ENCODE data around the gene SLC13A1.
"Not testable (repeated sequence)": the region's sequence is repeated elsewhere in the genome, so short reads cannot be mapped to it uniquely, and the experiment has no call there.

SLC13A1 gene

DNA sequence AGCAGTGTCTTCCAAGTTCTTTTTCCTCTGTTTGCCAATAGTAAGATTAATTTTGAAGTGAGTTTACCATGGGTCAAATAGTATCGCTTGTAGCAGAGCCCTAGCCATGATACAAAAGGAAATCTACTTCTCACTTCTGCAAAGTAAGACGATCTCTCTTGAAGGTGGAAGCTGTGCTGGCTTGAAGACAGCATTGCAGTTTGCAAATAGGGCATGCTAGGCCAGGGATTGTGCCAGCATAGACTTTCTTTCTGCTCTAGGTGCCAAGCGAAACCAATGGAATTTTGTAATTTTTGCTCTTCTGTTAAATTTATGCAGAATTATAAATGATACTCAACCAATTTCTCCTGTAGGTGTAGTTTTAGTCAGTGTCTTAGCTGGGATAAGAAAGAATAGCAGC lies 74.5 kb downstream of the SLC13A1 start:
- DNase-seq = no peak

DNA sequence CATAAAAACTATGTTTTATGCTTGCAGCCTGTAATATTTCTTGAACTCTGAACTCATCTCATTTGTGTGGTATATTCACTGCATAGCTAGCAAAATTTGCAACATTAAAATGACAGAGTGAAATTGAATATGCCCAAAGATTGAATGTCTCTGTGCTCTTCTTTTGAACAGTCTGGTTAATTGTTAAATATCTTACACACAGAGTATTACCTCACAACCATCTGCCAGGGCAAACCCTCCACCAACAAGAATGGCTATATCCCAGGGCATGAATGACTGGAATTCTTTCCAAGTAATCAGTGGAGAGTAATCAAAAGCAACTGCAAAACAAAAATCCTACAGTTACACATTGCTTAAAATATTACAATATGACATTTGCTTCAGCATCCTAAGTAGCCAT lies 76.9 kb downstream of the SLC13A1 start:
- no peak for DNase-seq

- no peak for DNase-seq
Measured at GRCh38 chr7:123120286-123120685, 79.5 kb downstream of the SLC13A1 start.

- no peak for DNase-seq
Measured at GRCh38 chr7:123115331-123115730, 84.4 kb downstream of the SLC13A1 start.

DNA sequence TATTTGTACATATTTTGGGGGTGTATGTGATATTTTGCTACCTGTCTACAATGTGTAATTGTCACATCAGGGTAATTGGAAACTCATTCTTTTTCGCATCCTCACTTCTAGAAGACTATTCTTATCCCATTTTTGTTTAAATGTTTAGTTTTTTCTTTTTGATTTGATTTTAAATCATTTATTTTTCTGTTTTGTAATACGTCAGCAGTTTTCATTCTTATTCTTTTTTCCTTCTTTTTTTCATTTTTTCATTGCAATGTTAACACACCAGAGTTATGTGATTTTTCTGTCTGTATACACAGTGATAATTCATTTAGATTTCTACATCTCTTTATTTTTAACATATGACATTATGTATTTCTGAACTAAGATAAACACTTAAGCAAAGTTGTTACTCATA lies 85.5 kb downstream of the SLC13A1 start:
- no peak for DNase-seq

DNA sequence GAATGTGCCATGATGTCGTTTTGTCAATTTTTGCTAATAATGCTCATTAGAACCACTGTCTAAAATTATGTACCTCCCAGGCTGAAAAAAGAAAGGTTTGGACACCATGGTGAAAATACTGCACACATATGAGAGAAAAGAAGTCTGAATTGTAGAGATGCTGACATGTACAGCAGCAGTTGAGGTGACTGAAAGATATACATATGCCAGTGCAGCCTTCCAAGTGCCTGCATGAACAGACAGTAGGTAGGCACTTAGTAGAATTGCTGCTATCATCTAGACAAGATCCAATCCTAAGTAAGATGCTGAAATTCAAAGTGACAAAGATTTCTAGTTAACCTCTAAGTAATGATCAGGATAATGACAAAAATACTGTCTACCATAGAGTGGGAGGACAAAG lies 86.9 kb downstream of the SLC13A1 start:
- no peak for DNase-seq

DNA sequence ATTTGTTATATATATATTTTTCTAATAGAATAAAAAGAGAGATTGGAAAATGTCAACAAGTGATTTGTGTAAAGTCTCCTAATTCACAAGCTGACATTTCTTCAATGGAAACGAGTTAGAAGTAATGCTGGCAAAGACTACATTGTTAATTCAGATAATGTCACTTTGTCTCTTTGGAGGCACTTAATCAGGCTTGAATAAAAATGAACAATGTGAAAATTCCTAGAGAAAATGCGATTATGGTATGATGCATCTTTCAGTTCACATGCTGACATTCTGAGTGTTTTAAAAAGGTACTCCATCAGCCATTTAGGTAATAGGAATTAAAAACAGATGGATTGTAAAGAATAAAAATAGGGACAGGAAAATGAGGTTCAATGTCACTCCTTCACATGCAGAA lies 100.1 kb downstream of the SLC13A1 start:
- no peak for DNase-seq

DNA sequence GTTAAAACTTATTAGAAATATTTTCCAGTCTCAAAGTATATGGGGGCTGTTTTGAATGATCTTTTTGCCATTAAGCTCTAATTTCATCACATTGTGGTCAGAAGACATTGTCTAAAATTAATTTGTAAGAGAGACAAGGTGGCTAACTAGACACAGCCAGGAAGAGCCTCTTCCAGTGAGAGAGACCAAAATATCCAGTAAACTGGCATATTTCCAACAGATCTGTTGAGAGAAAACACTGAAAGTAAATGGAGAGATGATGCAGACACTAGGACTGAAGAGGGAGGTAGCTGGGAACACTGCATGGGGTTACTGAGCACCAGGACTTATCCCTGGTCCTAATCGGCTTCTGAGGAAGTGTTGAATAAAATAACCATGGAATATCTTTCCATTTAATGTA lies 102.8 kb downstream of the SLC13A1 start:
- DNase-seq = no peak

DNA sequence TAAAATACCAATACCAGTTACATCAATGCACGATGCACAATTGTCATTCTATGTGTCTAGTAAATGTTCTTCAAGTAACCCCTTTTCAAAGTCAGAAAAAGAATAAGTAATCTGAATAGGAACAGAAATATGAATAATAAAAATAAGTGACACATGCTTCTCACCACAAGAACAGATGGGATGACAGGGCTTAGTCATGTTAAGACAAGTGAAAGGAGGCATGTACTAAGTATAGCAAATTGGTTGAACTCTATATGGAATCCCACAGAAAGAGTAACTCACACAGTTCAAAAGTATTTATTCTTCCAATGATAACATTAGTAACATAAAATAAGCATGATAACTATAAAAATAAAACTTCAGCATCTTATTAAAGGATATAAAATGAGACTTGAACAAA lies 103.3 kb downstream of the SLC13A1 start:
- no peak for DNase-seq

- DNase-seq = no peak
Measured at GRCh38 chr7:123090456-123090855, 109.3 kb downstream of the SLC13A1 start.

DNA sequence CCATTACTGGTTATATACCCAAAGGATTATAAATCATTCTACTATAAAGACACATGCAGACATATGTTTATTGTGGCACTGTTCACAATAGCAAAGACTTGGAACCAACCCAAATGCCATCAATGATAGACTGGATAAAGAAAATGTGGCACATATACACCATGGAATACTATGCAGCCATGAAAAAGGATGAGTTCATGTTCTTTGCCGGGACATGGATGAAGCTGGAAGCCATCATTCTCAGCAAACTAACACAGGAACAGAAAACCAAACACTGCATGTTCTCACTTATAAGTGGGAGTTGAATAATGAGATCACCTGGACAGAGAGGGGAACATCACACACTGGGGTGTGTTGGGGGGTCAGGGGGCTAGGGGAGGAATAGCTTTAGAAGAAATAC lies 112.9 kb downstream of the SLC13A1 start:
- not testable (repeated sequence) for DNase-seq

DNA sequence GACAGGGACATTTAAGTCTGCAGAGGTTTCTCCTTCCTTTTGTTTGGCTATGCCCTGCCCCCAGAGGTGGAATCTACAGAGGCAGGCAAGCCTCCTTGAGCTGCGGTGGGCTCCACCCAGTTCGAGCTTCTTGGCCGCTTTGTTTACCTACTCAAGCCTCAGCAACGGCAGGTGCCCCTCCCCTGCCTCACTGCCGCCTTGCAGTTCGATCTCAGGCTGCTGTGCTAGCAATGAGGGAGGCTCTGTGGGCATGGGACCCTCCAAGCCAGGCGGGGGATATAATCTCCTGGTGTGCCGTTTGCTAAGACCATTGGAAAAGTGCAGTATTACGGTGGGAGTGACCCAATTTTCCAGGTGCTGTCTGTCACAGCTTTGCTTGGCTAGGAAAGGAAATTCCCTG lies 114.9 kb downstream of the SLC13A1 start:
- not testable (repeated sequence) for DNase-seq

DNA sequence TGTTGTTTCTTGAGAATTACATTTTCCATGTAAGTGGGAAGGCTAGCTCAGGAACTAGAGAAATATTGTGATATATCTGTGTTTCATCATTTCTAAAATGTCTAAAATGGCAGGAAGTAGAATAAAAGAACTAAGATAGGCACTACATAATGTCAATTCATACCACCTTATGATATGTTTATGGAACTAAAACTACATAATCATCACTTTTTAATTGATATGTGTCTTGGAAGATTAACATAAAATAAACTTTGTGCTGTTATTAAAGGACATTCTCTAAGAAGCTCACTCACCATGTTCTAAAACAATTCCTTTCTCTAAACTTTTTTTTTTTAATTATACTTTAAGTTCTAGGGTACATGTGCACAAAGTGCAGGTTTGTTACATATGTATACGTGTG lies 120.7 kb downstream of the SLC13A1 start:
- no peak for DNase-seq

DNA sequence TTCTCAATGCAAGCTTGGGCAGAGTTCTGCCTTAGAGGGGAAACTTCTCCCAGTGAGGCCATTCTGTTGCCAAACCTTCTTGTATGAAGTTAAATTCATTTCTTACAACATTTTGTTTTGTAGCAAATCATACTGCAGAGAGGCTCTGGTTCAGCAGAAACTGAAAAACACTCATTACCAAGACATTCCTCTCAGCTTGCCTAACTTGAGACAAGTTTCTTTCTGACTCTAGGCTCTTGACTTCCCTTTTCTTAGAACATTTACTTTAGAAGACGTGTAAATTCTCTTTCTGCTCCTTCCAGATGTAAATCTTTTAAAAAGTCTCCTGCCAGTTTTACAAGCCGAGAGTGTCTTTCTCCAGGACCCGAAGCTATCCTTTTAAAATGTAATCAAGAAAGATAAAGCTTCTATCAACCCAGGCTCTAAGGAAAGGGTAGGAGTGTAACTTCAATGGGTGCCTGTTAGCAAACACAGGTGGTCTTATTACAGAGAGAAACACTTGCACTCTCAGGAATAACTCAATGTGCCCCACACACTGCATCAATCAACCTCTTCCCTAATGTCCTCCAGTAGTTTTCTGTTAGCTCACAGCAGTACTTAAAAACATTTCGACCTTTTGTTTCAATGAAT lies 123.8 kb downstream of the SLC13A1 start:
- peak; percentile 61 for DNase-seq

DNA sequence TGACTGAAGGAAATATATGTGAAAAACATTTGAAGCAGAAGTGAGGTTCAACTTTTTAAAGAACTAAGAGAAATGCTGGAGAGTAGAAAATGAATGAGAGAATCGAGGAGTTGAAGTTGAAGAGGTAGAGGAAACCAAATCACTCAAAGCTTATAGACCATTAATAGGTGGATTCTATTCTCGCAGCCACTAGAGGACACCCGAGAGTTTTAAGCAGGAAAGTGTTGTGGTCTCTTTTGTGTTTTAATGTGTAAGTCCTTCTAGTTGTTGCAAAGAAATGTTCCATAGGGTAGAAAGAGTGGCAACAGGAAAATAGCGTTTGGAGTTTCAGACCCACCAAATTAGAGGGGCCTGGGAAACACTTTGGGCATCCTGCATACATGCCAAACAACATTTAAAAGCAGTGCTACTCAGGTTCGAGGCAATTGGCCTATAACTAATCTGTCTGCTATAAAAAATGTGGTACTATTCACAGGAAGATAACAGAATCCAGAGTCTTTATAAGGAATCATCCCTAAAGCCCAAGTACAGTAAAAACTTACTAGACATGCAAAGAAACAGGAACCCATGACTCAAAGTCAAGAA lies 129.0 kb downstream of the SLC13A1 start:
- DNase-seq = peak; percentile 44

DNA sequence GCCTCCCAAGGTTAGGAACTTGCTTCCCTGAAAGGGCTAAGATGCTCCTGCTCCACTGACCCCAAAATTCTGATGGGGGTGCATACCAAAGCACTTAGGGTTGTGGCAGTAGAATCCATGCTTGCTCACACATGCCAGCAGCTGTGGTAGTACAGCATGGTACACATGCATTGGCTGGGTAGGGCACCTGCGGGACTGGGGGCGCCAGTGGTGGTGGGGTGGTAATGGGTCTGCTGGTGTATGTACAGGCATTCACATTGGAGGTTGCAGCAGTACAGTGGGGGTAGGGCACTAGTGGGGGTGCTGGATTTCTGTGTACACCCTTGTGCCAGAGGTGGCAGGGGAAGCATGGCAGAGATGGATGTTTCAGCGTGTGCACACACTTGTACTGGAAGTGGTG lies 132.0 kb downstream of the SLC13A1 start:
- no peak for DNase-seq
